ENCODE measurements around the gene KIN.
A peak's percentile ranks its signal among the peaks of the same experiment; 100 is the strongest.
"Not testable (repeated sequence)": the region's sequence is repeated elsewhere in the genome, so short reads cannot be mapped to it uniquely, and the experiment has no call there.

Gene KIN

DNA sequence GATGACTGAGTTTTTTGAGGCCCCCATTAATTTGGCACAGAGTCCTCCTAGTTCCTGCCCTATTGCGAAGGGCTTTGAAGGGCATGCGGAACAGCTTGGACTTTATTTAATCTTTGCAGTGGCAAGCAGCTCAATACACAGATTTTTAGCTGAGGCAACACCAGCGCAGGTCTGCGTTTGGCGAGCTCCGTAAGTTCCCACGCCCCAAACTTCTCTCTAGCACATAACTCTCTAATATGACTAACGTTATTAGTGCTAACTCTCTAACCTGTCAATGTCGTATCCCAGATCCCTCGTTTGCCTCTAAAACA is 30.1 kb upstream of the KIN start:
- Histone ChIP-seq H3K9me3 (ENCODE audit: control insufficient read depth, low read length) (no peaks in the 10 kb centered on the region), H3K4me3 (ENCODE audit: extremely low read depth, insufficient read depth, low read length, poor library complexity, severe bottlenecking) (peak overlapping the region; percentile 91), H3K4me1 (ENCODE audit: control insufficient read depth, insufficient read depth, low read length, poor library complexity, severe bottlenecking) (no peaks in the 10 kb centered on the region), H3K36me3 (ENCODE audit: control insufficient read depth, insufficient read depth, low read length) (peaks cover 13% of the 10 kb centered on the region), H3K27ac (ENCODE audit: low read depth, low read length, severe bottlenecking) (no peak overlapping the region)
- whole genome bisulfite sequencing, 2 experiments (ENCODE audit: insufficient coverage in 2 of 2): 0 to 1% methylated on average over 9 to 10 of the region's 10 CpGs

DNA sequence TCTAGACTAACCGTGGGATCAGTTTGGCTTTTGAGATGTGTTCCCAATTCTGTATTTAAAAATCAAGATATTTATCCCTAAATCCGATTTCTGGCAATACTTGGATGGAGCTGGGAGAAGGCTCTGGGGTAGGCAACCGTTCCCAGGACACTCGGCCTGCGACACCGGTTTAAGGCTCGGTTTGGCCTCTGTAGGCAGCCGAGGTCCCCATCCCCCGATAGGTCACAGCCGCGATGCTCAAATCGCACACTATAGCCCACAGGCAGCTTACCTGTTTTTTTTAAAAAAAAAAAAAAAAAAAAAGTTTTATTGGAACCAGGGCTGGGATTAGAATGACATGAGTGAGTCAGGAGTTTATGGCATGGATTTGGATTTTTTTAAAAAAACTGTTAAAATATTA is 29.8 kb upstream of the KIN start:
- peaks cover 11% of the 10 kb centered on the region for H3K36me3 ChIP-seq (ENCODE audit: control insufficient read depth, insufficient read depth, low read length)
- no peaks in the 10 kb centered on the region for H3K9me3 ChIP-seq (ENCODE audit: control insufficient read depth, low read length)
- no peak overlapping the region for H3K27ac ChIP-seq (ENCODE audit: low read depth, low read length, severe bottlenecking)
- H3K4me1 ChIP-seq (ENCODE audit: control insufficient read depth, insufficient read depth, low read length, poor library complexity, severe bottlenecking): no peaks in the 10 kb centered on the region
- 40% methylated on average over 2 of the region's 12 CpGs; no CpG with 5 or more reads in 1 of the 2 experiments for WGBS, 2 experiments (ENCODE audit: insufficient coverage in 2 of 2)
- H3K4me3 ChIP-seq (ENCODE audit: extremely low read depth, insufficient read depth, low read length, poor library complexity, severe bottlenecking): peak overlapping the region; percentile 91

DNA sequence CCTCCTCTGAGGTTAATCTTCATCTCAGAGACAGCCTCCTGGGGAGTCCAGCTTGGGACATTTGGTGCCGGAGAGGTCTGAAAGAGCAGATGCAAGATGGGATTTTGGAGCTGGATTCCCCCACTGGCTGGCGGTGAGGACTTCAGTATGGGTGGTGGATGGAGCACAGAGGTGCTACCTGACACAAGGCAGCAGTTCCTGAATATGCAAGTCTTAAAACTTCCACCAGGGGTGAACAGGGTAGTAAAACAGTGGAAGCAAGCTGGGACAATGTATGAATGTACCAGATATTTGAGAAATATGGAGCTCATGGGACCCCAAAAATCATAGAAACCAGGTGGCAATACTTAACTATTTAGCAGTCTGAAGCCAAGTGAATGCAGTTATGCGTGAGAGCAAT is 25.7 kb upstream of the KIN start:
- Histone ChIP-seq H3K36me3 (ENCODE audit: control insufficient read depth, insufficient read depth, low read length) (peaks cover 7% of the 10 kb centered on the region), H3K9me3 (ENCODE audit: control insufficient read depth, low read length) (no peaks in the 10 kb centered on the region), H3K4me1 (ENCODE audit: control insufficient read depth, insufficient read depth, low read length, poor library complexity, severe bottlenecking) (no peaks in the 10 kb centered on the region), H3K27ac (ENCODE audit: low read depth, low read length, severe bottlenecking) (no peak overlapping the region), H3K4me3 (ENCODE audit: extremely low read depth, insufficient read depth, low read length, poor library complexity, severe bottlenecking) (no peak overlapping the region)
- WGBS, 2 experiments (ENCODE audit: insufficient coverage in 2 of 2): 67% methylated on average over 3 of the region's 3 CpGs

DNA sequence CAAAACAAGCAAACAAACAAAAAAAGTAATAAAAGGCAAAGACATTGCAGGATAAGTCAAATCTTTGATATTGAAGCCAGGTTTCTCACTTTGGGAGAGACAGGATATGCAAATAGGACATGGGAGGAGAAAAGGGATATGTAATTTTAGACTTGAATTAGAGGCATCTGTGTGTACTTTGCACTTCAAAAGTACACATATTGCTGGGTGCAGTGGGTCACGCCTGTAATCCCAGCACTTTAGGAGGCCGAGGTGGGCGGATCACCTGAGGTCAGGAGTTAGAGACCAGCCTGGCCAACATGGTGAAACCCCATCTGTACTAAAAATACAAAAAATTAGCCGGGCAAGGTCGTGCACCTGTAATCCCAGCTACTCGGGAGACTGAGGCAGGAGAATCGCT is 23.9 kb upstream of the KIN start:
- H3K27ac ChIP-seq (ENCODE audit: low read depth, low read length, severe bottlenecking); H3K4me1 ChIP-seq (ENCODE audit: control insufficient read depth, insufficient read depth, low read length, poor library complexity, severe bottlenecking); H3K4me3 ChIP-seq (ENCODE audit: extremely low read depth, insufficient read depth, low read length, poor library complexity, severe bottlenecking); H3K9me3 ChIP-seq (ENCODE audit: control insufficient read depth, low read length): not testable (repeated sequence)
- WGBS, 2 experiments (ENCODE audit: insufficient coverage in 2 of 2): 75 to 79% methylated on average over 6 to 7 of the region's 7 CpGs
- peaks cover 23% of the 10 kb centered on the region for H3K36me3 ChIP-seq (ENCODE audit: control insufficient read depth, insufficient read depth, low read length)

DNA sequence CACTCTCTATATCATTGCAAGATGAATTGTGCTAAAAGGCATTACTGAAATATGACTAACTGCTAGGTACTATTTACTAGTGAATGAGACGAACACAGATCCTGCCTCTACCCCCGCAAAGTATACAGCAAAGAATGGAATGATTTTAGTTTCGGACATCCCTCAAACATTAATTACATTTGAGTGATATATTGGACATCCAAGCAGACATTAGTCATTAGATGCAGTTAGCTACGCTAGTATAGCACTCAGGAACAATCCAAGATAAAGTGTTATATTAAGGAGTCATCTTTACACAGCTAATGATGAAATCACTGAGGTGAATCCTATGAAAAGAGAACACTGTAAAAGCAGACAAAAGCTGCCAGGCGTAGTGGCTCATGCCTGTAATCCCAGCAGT is 23.2 kb upstream of the KIN start:
- H3K4me1 ChIP-seq (ENCODE audit: control insufficient read depth, insufficient read depth, low read length, poor library complexity, severe bottlenecking): no peaks in the 10 kb centered on the region
- no peak overlapping the region for H3K4me3 ChIP-seq (ENCODE audit: extremely low read depth, insufficient read depth, low read length, poor library complexity, severe bottlenecking)
- peaks cover 31% of the 10 kb centered on the region for H3K36me3 ChIP-seq (ENCODE audit: control insufficient read depth, insufficient read depth, low read length)
- WGBS, 2 experiments (ENCODE audit: insufficient coverage in 2 of 2): 100% methylated on average over 1 of the region's 5 CpGs
- no peaks in the 10 kb centered on the region for H3K9me3 ChIP-seq (ENCODE audit: control insufficient read depth, low read length)
- no peak overlapping the region for H3K27ac ChIP-seq (ENCODE audit: low read depth, low read length, severe bottlenecking)

DNA sequence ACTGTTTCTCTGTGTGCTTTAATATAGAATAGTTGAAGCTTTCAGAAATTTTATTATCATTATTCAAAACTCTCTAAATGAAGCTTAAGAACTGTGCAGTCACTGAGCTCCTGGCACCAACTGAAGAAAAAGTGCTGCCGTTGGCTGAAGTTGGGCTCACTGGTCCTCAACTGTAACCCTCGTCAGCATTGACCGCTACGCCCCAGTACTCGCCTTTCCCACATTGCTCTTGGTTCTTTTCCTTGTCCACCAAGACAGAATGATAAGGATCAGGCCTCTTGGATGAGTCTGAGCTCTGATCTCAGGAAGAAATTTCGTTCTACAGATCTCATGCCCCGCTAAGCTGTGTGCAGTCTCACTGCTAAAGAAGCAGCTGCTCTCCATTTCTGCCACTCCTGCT is 22.6 kb upstream of the KIN start:
- Histone ChIP-seq H3K4me3 (ENCODE audit: extremely low read depth, insufficient read depth, low read length, poor library complexity, severe bottlenecking) (no peak overlapping the region), H3K36me3 (ENCODE audit: control insufficient read depth, insufficient read depth, low read length) (peaks cover 35% of the 10 kb centered on the region), H3K4me1 (ENCODE audit: control insufficient read depth, insufficient read depth, low read length, poor library complexity, severe bottlenecking) (no peaks in the 10 kb centered on the region), H3K9me3 (ENCODE audit: control insufficient read depth, low read length) (no peaks in the 10 kb centered on the region), H3K27ac (ENCODE audit: low read depth, low read length, severe bottlenecking) (no peak overlapping the region)
- WGBS, 2 experiments (ENCODE audit: insufficient coverage in 2 of 2): 93 to 96% methylated on average over 7 of the region's 7 CpGs

DNA sequence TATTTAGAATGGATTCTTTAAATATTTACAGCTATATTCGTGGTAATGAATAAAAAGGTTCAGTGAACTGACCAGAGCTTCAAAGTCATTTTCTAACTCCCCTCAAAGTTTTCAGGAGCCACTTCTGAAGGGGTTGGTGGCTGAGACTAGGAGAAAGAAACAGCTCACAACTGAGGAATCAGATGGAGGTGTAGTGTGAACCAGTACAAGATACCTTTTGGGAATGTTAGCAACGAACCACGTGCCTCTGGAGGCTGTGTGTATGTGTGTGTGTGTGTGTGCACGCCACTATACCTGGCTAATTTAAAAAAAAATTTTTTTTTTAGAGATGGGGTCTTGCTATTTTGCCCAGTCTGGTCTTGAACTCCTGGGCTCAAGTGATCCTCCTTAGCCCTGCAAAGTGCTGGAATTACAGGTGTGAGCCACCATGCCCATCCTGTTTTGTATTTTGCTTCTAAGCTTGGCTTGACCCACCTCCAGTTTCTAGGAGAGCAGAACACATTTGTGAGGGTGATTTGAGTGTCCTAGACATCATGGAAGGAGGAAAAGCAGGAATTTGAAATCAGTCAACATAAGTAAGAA is 21.0 kb upstream of the KIN start:
- no peak overlapping the region for H3K27ac ChIP-seq (ENCODE audit: low read depth, low read length, severe bottlenecking)
- H3K4me3 ChIP-seq (ENCODE audit: extremely low read depth, insufficient read depth, low read length, poor library complexity, severe bottlenecking): no peak overlapping the region
- no peaks in the 10 kb centered on the region for H3K9me3 ChIP-seq (ENCODE audit: control insufficient read depth, low read length)
- peaks cover 52% of the 10 kb centered on the region for H3K36me3 ChIP-seq (ENCODE audit: control insufficient read depth, insufficient read depth, low read length)
- no peaks in the 10 kb centered on the region for H3K4me1 ChIP-seq (ENCODE audit: control insufficient read depth, insufficient read depth, low read length, poor library complexity, severe bottlenecking)
- 100% methylated on average over 2 to 3 of the region's 4 CpGs for WGBS, 2 experiments (ENCODE audit: insufficient coverage in 2 of 2)

DNA sequence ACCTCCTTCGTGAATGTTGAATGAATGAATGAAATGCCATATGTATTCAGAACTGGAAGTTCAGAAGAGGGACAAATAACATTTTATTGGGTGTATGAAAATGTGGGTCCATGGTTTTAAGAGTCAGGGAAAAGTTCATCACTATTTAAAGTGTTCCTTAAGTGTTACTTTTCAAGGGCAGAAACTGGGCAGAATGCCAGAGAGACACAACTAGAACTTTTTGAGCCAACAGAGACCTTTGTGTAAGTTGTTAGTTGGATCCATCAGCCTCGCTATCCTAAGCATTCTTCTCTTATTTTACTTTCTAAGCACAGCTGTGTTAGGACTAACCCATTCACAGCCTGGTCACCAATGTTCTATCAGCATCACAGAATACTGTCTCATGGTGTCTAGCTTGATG is 16.9 kb upstream of the KIN start:
- Histone ChIP-seq H3K36me3 (ENCODE audit: control insufficient read depth, insufficient read depth, low read length) (peaks cover 87% of the 10 kb centered on the region), H3K4me3 (ENCODE audit: extremely low read depth, insufficient read depth, low read length, poor library complexity, severe bottlenecking) (no peak overlapping the region)

DNA sequence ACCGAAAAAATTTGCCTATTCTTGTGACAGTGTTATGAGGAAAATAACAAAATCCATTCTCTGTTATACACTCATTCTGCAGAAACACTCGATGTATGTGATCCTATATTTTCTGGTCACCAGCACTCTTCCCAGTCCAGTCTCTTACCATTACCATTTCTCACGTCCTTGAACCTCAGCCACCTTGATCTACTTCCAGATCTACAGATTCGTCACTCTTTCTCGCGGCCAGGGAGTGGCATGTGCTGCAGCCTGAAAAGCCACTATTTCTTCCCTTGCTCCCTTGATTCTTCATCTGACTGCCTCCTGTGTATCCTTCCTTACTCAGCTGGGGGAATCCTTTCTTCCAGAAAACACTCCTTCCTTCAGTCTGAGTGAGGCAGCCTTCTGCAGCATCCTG is 16.4 kb upstream of the KIN start:
- Histone ChIP-seq H3K4me1 (ENCODE audit: control insufficient read depth, insufficient read depth, low read length, poor library complexity, severe bottlenecking) (no peaks in the 10 kb centered on the region), H3K9me3 (ENCODE audit: control insufficient read depth, low read length) (no peaks in the 10 kb centered on the region), H3K27ac (ENCODE audit: low read depth, low read length, severe bottlenecking) (no peak overlapping the region), H3K36me3 (ENCODE audit: control insufficient read depth, insufficient read depth, low read length) (peaks cover 92% of the 10 kb centered on the region), H3K4me3 (ENCODE audit: extremely low read depth, insufficient read depth, low read length, poor library complexity, severe bottlenecking) (no peak overlapping the region)
- WGBS, 2 experiments (ENCODE audit: insufficient coverage in 2 of 2): 89 to 94% methylated on average over 5 of the region's 6 CpGs

More for the DNA sequence above, 16.9 kb upstream of the KIN start:
- no peaks in the 10 kb centered on the region for H3K9me3 ChIP-seq (ENCODE audit: control insufficient read depth, low read length)
- WGBS, 2 experiments (ENCODE audit: insufficient coverage in 2 of 2): 100% methylated on average over 1 of the region's 2 CpGs; no CpG with 5 or more reads in 1 of the 2 experiments
- H3K4me1 ChIP-seq (ENCODE audit: control insufficient read depth, insufficient read depth, low read length, poor library complexity, severe bottlenecking): no peaks in the 10 kb centered on the region
- no peak overlapping the region for H3K27ac ChIP-seq (ENCODE audit: low read depth, low read length, severe bottlenecking)

DNA sequence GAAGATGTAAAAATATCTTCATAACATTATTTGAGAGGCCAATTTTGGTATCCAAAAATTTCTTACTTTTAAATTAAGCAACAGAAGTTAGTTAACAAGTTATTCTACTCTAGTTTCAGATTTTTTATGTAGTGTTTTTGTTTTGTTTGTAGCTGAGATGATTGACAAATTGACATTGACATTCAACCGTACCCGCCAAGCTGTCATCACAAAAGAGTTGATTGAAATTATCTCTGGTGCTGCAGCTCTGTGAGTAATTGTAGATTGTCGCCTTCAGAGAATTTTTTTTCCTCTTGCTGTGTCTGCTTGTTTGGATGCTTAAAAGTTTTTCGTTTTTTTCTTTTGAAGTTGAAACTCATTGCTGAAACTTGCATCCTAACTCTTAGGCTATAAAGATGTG is 14.8 kb upstream of the KIN start:
- Histone ChIP-seq H3K4me1 (ENCODE audit: control insufficient read depth, insufficient read depth, low read length, poor library complexity, severe bottlenecking) (peaks cover 4% of the 10 kb centered on the region), H3K36me3 (ENCODE audit: control insufficient read depth, insufficient read depth, low read length) (peaks cover 90% of the 10 kb centered on the region), H3K27ac (ENCODE audit: low read depth, low read length, severe bottlenecking) (no peak overlapping the region), H3K4me3 (ENCODE audit: extremely low read depth, insufficient read depth, low read length, poor library complexity, severe bottlenecking) (no peak overlapping the region), H3K9me3 (ENCODE audit: control insufficient read depth, low read length) (no peaks in the 10 kb centered on the region)
- WGBS, 2 experiments (ENCODE audit: insufficient coverage in 2 of 2): 100% methylated on average over 3 of the region's 4 CpGs

DNA sequence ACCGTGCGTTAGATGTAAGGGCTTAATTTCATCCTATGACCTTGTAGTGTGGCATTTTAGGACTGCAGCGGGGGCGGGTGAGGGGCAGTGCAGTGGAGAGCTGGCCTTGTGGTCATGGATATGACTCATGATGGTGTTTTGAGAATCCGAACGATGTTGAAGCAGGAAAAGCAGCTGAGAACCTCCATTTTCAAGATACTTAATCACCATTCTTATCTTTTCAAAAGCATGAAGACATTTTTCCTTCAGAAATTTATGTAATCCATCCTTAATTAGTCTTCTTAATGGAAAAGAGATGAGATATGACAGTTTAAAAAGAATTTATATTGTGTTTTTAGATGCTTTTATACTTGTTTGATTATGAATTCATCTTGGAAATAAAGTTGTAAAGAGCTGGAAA is 9.8 kb upstream of the KIN start:
- Histone ChIP-seq H3K36me3 (ENCODE audit: control insufficient read depth, insufficient read depth, low read length) (peaks cover 56% of the 10 kb centered on the region), H3K9me3 (ENCODE audit: control insufficient read depth, low read length) (no peaks in the 10 kb centered on the region), H3K27ac (ENCODE audit: low read depth, low read length, severe bottlenecking) (peak overlapping the region; percentile 89), H3K4me3 (ENCODE audit: extremely low read depth, insufficient read depth, low read length, poor library complexity, severe bottlenecking) (no peak overlapping the region), H3K4me1 (ENCODE audit: control insufficient read depth, insufficient read depth, low read length, poor library complexity, severe bottlenecking) (peaks cover 20% of the 10 kb centered on the region)
- WGBS, 2 experiments (ENCODE audit: insufficient coverage in 2 of 2): 74 to 88% methylated on average over 4 of the region's 6 CpGs
